ENCODE data around the gene TMEM156.
A peak's percentile ranks its signal among the peaks of the same experiment; 100 is the strongest.
"Not testable (repeated sequence)": the region's sequence is repeated elsewhere in the genome, so short reads cannot be mapped to it uniquely, and the experiment has no call there.

TMEM156 gene

GRCh38 chr4:38954727-38955126 is 77.5 kb downstream of the TMEM156 start:
- no peak for DNase-seq

- no peak for DNase-seq
Measured at GRCh38 chr4:38952017-38952416, 80.2 kb downstream of the TMEM156 start.

GRCh38 chr4:38951598-38951997 is 80.6 kb downstream of the TMEM156 start:
- DNase-seq = no peak

- DNase-seq = no peak
Measured at GRCh38 chr4:38950734-38951133, 81.5 kb downstream of the TMEM156 start.

- no peak for DNase-seq
Measured at GRCh38 chr4:38950159-38950558, 82.0 kb downstream of the TMEM156 start.

GRCh38 chr4:38949411-38950051 is 82.7 kb downstream of the TMEM156 start:
- peak; percentile 49 for DNase-seq

- peak; percentile 11 for DNase-seq
Measured at GRCh38 chr4:38948551-38948950, 83.7 kb downstream of the TMEM156 start.

GRCh38 chr4:38946919-38947318 is 85.3 kb downstream of the TMEM156 start:
- no peak for DNase-seq

GRCh38 chr4:38944440-38944839 is 87.8 kb downstream of the TMEM156 start:
- DNase-seq = no peak

- DNase-seq = no peak
Measured at GRCh38 chr4:38943343-38943742, 88.9 kb downstream of the TMEM156 start.

GRCh38 chr4:38941906-38942305 is 90.3 kb downstream of the TMEM156 start:
- not testable (repeated sequence) for DNase-seq

- DNase-seq = no peak
Measured at GRCh38 chr4:38940476-38940875, 91.7 kb downstream of the TMEM156 start.

- no peak for DNase-seq
Measured at GRCh38 chr4:38939165-38939564, 93.0 kb downstream of the TMEM156 start.

GRCh38 chr4:38935391-38936073 is 96.7 kb downstream of the TMEM156 start:
- no peak for DNase-seq

- DNase-seq = no peak
Measured at GRCh38 chr4:38931125-38931524, 101.1 kb downstream of the TMEM156 start.

- no peak for DNase-seq
Measured at GRCh38 chr4:38930707-38931106, 101.5 kb downstream of the TMEM156 start.

- DNase-seq = no peak
Measured at GRCh38 chr4:38930204-38930603, 102.0 kb downstream of the TMEM156 start.

GRCh38 chr4:38928974-38929373 is 103.2 kb downstream of the TMEM156 start:
- no peak for DNase-seq

- DNase-seq = no peak
Measured at GRCh38 chr4:38928568-38928967, 103.6 kb downstream of the TMEM156 start.

- DNase-seq = no peak
Measured at GRCh38 chr4:38926896-38927295, 105.3 kb downstream of the TMEM156 start.

GRCh38 chr4:38925492-38926413 is 106.5 kb downstream of the TMEM156 start:
- DNase-seq = no peak

- no peak for DNase-seq
Measured at GRCh38 chr4:38924353-38924752, 107.9 kb downstream of the TMEM156 start.

GRCh38 chr4:38923746-38924145 is 108.5 kb downstream of the TMEM156 start:
- DNase-seq = no peak

GRCh38 chr4:38921151-38921550 is 111.1 kb downstream of the TMEM156 start:
- DNase-seq = no peak
